Activated CD4-positive, alpha-beta T cell treated with anti-CD3 and anti-CD28 coated beads, Interleukin-2, amount 10 ng/mL, durations not matched to agents 7 days and 5 days (primary cell): ENCODE results near the gene CSNK1A1. TPM values are rescaled to one million over a fixed set of nuclear protein-coding genes. Genes with fewer than 3 reads are reported as not detected.
"Not testable (repeated sequence)": the region's sequence is repeated elsewhere in the genome, so short reads cannot be mapped to it uniquely, and the experiment has no call there.

Experiments
- CTCF ChIA-PET: fragments of 350-600 bp; sonication (Branson Sonifier 250); formaldehyde crosslinking; loops from one replicate; lab custom pipeline; 2021; ENCODE audit warnings: antibody characterized with exemption; lab: Charles Lee
- POLR2A ChIA-PET: fragments of 350-600 bp; sonication (Branson Sonifier 250); formaldehyde crosslinking; loops from one replicate; lab custom pipeline; 2021; ENCODE audit warnings: antibody characterized with exemption; lab: Charles Lee
- DNase-seq: peaks from one replicate; pipeline ENCODE4 v3.0.0-alpha.2; 2020
- H3K27ac Mint-ChIP-seq: one replicate; pipeline ENCODE4 v1.8.0; 2021; ENCODE audit warnings: mild to moderate bottlenecking, moderate library complexity, mixed read lengths
- H3K27me3 Mint-ChIP-seq: one replicate; pipeline ENCODE4 v1.8.0; 2021; ENCODE audit warnings: mixed read lengths
- H3K36me3 Mint-ChIP-seq: one replicate; pipeline ENCODE4 v1.8.0; 2021; ENCODE audit warnings: low read depth, mixed read lengths
- H3K4me1 Mint-ChIP-seq: one replicate; pipeline ENCODE4 v1.8.0; 2021; ENCODE audit warnings: mixed read lengths
- H3K4me3 Mint-ChIP-seq: one replicate; pipeline ENCODE4 v1.8.0; 2021; ENCODE audit warnings: mild to moderate bottlenecking, moderate library complexity, mixed read lengths
- H3K9me3 Mint-ChIP-seq: one replicate; pipeline ENCODE4 v1.8.0; 2021; ENCODE audit warnings: mixed read lengths
- total RNA-seq, 2 experiments: library from RNA; stranded (reverse); gene quantifications; one replicate each; pipeline ENCODE4 v1.2.3, GENCODE V29; 2021

CSNK1A1 gene
- total RNA-seq, 2 experiments from 2014 or later: 164 to 199 TPM

GRCh38 chr5:149564542-149565140, 13.4 kb upstream of the CSNK1A1 start:
- CTCF ChIA-PET: interaction anchor here (0.7 to 1.6 kb wide), 8 partner anchors 13 to 197 kb away, joined by 3 to 5 read pairs (median 4); partner anchors contain the start of gene CSNK1A1
- Mint-ChIP-seq H3K27ac (peak overlapping the region; percentile 41), H3K4me1 (peaks cover 20% of the 10 kb centered on the region)
- DNase-seq: peak; percentile 43
- H3K27me3 Mint-ChIP-seq, H3K4me3 Mint-ChIP-seq, POLR2A ChIA-PET, H3K9me3 Mint-ChIP-seq, H3K36me3 Mint-ChIP-seq: not testable (repeated sequence)

DNA sequence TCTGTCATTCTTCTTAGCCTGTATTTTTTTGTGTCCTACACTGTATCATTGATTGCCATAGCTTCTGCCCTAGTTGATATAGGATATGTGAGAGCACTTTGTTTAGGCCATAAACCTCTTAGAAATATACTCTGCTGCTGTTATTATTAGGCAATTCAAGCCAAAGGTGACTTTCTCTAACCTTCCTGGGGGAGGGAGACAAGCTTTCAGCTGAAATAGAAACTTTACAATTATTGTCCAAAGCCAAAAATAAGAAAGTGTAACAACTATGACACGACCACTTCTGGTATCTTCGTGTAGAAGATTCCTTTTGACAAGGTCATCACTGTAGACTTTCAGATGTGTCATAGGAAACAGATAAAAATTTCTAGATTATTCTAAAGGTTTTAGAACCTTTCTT, 12.2 kb upstream of the CSNK1A1 start:
- peak overlapping the region; percentile 9 for H3K27ac Mint-ChIP-seq
- CTCF ChIA-PET: interaction anchor here (0.9 to 4.3 kb wide), 6 partner anchors 13 to 122 kb away, joined by 3 to 23 read pairs (median 4); partner anchors contain the start of genes ARHGEF37 and CSNK1A1

GRCh38 chr5:149561848-149562247, 10.6 kb upstream of the CSNK1A1 start:
- ChIA-PET POLR2A (interaction anchor here (0.6 kb wide), 1 partner anchor 17 kb away, joined by 3 read pairs; no protein-coding TSS in a partner anchor), CTCF (interaction anchor here (0.6 to 4.3 kb wide), 6 partner anchors 11 to 1900 kb away, joined by 3 to 23 read pairs (median 4); partner anchors contain the start of gene CSNK1A1)
- peak overlapping the region; percentile 7 for H3K27ac Mint-ChIP-seq
- H3K27me3 Mint-ChIP-seq: no peaks in the 10 kb centered on the region
- no peak for DNase-seq
- H3K9me3 Mint-ChIP-seq: no peaks in the 10 kb centered on the region
- no peaks in the 10 kb centered on the region for H3K36me3 Mint-ChIP-seq
- no peak overlapping the region for H3K4me3 Mint-ChIP-seq
- peaks cover 20% of the 10 kb centered on the region for H3K4me1 Mint-ChIP-seq

More for the DNA sequence above, 12.2 kb upstream of the CSNK1A1 start:
- Mint-ChIP-seq H3K9me3 (no peaks in the 10 kb centered on the region), H3K4me3 (no peak overlapping the region), H3K36me3 (no peaks in the 10 kb centered on the region), H3K4me1 (peaks cover 20% of the 10 kb centered on the region), H3K27me3 (no peaks in the 10 kb centered on the region)
- POLR2A ChIA-PET: interaction anchor here (1.5 kb wide), 1 partner anchor 12 kb away, joined by 6 read pairs; the partner anchor contains the start of gene CSNK1A1
- no peak for DNase-seq

DNA sequence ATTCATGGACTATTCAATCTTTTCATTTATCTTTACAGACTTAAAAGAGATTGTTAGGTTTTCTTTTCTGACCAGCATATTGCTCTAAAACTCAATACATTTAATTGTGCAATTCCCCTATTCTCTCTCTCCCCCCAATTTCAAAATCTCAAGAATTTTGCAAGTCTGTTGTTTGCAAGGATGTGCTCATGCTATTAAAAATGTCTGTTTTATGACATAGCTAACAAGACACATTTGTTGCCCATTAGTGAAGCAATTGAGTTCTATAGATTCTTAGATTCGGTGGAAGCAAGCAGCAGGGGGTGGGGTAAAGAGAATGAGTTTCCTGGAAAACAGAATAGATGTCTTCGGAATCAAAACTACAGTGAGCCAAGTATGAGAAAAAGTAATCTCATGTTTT, 8.5 kb upstream of the CSNK1A1 start:
- no peaks in the 10 kb centered on the region for H3K36me3 Mint-ChIP-seq
- POLR2A ChIA-PET: no interaction called here
- no peaks in the 10 kb centered on the region for H3K9me3 Mint-ChIP-seq
- H3K4me1 Mint-ChIP-seq: peaks cover 20% of the 10 kb centered on the region
- CTCF ChIA-PET: interaction anchor here (1.9 to 4.3 kb wide), 2 partner anchors 9 to 16 kb away, joined by 4 to 23 read pairs; partner anchors contain the start of gene CSNK1A1
- no peak overlapping the region for H3K27ac Mint-ChIP-seq
- no peak overlapping the region for H3K4me3 Mint-ChIP-seq
- H3K27me3 Mint-ChIP-seq: no peaks in the 10 kb centered on the region
- DNase-seq: no peak

DNA sequence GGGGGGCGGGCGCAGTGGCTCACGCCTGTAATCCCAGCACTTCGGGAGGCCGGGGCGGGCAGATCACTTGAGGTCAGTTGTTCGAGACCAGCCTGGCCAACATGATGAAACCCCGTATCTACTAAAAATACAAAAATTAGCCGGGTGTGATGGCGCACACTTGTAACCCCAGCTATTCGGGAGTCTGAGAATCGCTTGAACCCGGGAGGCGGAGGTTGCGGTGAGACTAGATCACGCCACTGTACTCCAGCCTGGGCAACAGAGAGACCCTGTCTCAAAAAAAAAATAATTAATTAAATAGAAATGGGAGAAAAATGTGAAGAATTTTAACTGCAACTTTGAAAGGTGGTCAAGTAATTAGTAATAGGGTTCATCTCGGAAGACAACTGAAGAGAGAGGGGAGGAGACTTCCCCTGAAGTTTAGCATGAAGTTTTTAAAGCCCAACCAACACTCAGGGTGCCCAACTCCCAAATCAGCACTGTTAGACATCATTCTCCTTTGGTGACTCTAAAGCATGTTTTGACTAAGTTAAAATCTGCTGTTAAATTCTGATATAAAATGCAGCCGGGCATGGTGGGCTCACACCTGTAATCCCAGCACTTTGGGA, 1.4 kb upstream of the CSNK1A1 start:
- H3K4me1 Mint-ChIP-seq: peaks cover 20% of the 10 kb centered on the region
- H3K36me3 Mint-ChIP-seq: peaks cover 28% of the 10 kb centered on the region
- no peaks in the 10 kb centered on the region for H3K27me3 Mint-ChIP-seq
- no peak overlapping the region for H3K27ac Mint-ChIP-seq
- ChIA-PET POLR2A (no interaction called here), CTCF (interaction anchor here (1.0 to 3.0 kb wide), 3 partner anchors 9 to 28 kb away, joined by 3 to 23 read pairs (median 8); partner anchors contain the start of gene ARHGEF37)
- no peak for DNase-seq
- no peaks in the 10 kb centered on the region for H3K9me3 Mint-ChIP-seq
- no peak overlapping the region for H3K4me3 Mint-ChIP-seq

GRCh38 chr5:149552038-149552494, 827 bp upstream of the CSNK1A1 start:
- CTCF ChIA-PET: interaction anchor here (0.7 to 3.0 kb wide), 18 partner anchors 9 to 211 kb away, joined by 3 to 23 read pairs (median 4); partner anchors contain the start of genes ARHGEF37, GRPEL2 and PCYOX1L
- POLR2A ChIA-PET: interaction anchor here (1.4 to 1.6 kb wide), 2 partner anchors 11 to 206 kb away, joined by 4 to 6 read pairs; no protein-coding TSS in a partner anchor
- Mint-ChIP-seq H3K36me3 (peaks cover 34% of the 10 kb centered on the region), H3K4me1 (peaks cover 26% of the 10 kb centered on the region), H3K27ac (peak overlapping the region; percentile 99), H3K4me3 (peak overlapping the region; percentile 99), H3K27me3 (no peaks in the 10 kb centered on the region), H3K9me3 (no peaks in the 10 kb centered on the region)
- no peak for DNase-seq

- DNase-seq: no peak
- CTCF ChIA-PET: interaction anchor here (0.6 to 3.0 kb wide), 20 partner anchors 9 to 451 kb away, joined by 3 to 23 read pairs (median 4); partner anchors contain the start of genes ARHGEF37 and GRPEL2
Observed at GRCh38 chr5:149550594-149551226, 529 bp downstream of the CSNK1A1 start.

GRCh38 chr5:149550268-149550583, 1.0 kb downstream of the CSNK1A1 start:
- POLR2A ChIA-PET: interaction anchor here (1.0 to 1.2 kb wide), 2 partner anchors 204 to 860 kb away, joined by 3 to 7 read pairs; no protein-coding TSS in a partner anchor
- Mint-ChIP-seq H3K4me3 (peak overlapping the region; percentile 99), H3K36me3 (peaks cover 50% of the 10 kb centered on the region), H3K27ac (peak overlapping the region; percentile 99), H3K9me3 (no peaks in the 10 kb centered on the region), H3K4me1 (peaks cover 38% of the 10 kb centered on the region), H3K27me3 (no peaks in the 10 kb centered on the region)
- CTCF ChIA-PET: interaction anchor here (0.6 to 3.0 kb wide), 12 partner anchors 12 to 698 kb away, joined by 3 to 23 read pairs (median 3); no protein-coding TSS in a partner anchor
- DNase-seq: no peak

More at GRCh38 chr5:149550594-149551226, 529 bp downstream of the CSNK1A1 start:
- H3K9me3 Mint-ChIP-seq: no peaks in the 10 kb centered on the region
- H3K36me3 Mint-ChIP-seq: peaks cover 47% of the 10 kb centered on the region
- peak overlapping the region; percentile 99 for H3K27ac Mint-ChIP-seq
- POLR2A ChIA-PET: interaction anchor here (1.0 to 1.6 kb wide), 4 partner anchors 12 to 860 kb away, joined by 3 to 7 read pairs (median 5); no protein-coding TSS in a partner anchor
- no peaks in the 10 kb centered on the region for H3K27me3 Mint-ChIP-seq
- H3K4me3 Mint-ChIP-seq: peak overlapping the region; percentile 99
- H3K4me1 Mint-ChIP-seq: peaks cover 35% of the 10 kb centered on the region

GRCh38 chr5:149549461-149550267, 1.6 kb downstream of the CSNK1A1 start:
- CTCF ChIA-PET: interaction anchor here (0.6 to 3.0 kb wide), 11 partner anchors 12 to 698 kb away, joined by 3 to 23 read pairs (median 3); no protein-coding TSS in a partner anchor
- H3K27me3 Mint-ChIP-seq: no peaks in the 10 kb centered on the region

GRCh38 chr5:149546974-149547373, 4.3 kb downstream of the CSNK1A1 start:
- Mint-ChIP-seq H3K27ac (peak overlapping the region; percentile 61), H3K4me1 (peaks cover 53% of the 10 kb centered on the region), H3K27me3 (no peaks in the 10 kb centered on the region), H3K9me3 (no peaks in the 10 kb centered on the region), H3K36me3 (peaks cover 63% of the 10 kb centered on the region), H3K4me3 (no peak overlapping the region)
- DNase-seq: no peak
- POLR2A ChIA-PET: no interaction called here
- CTCF ChIA-PET: interaction anchor here (0.6 to 1.2 kb wide), 3 partner anchors 18 to 191 kb away, joined by 3 to 4 read pairs (median 3); no protein-coding TSS in a partner anchor

More at GRCh38 chr5:149549461-149550267, 1.6 kb downstream of the CSNK1A1 start:
- Mint-ChIP-seq H3K4me3 (peak overlapping the region; percentile 99), H3K27ac (peak overlapping the region; percentile 99), H3K4me1 (peaks cover 40% of the 10 kb centered on the region), H3K9me3 (no peaks in the 10 kb centered on the region), H3K36me3 (peaks cover 56% of the 10 kb centered on the region)
- DNase-seq: peak; percentile 51
- POLR2A ChIA-PET: interaction anchor here (0.6 to 1.2 kb wide), 3 partner anchors 204 to 891 kb away, joined by 3 to 7 read pairs (median 3); no protein-coding TSS in a partner anchor

GRCh38 chr5:149545327-149545726, 5.9 kb downstream of the CSNK1A1 start:
- no peak for DNase-seq
- Mint-ChIP-seq H3K9me3 (no peaks in the 10 kb centered on the region), H3K4me1 (peaks cover 56% of the 10 kb centered on the region), H3K36me3 (peaks cover 62% of the 10 kb centered on the region), H3K4me3 (no peak overlapping the region), H3K27ac (no peak overlapping the region), H3K27me3 (no peaks in the 10 kb centered on the region)
- ChIA-PET POLR2A (no interaction called here), CTCF (interaction anchor here (0.6 to 0.7 kb wide), 2 partner anchors 28 to 1684 kb away, joined by 3 to 4 read pairs; no protein-coding TSS in a partner anchor)
